BE2C (cell line): ENCODE measurements around the gene NTNG2.

Source experiments
- DNase-seq: peaks from one replicate; pipeline ENCODE4 v3.0.0-alpha.2; 2020
- H3K27me3 ChIP-seq: fragments of 250-450 bp; sonication (Bioruptor Pico); 2 replicates; pipeline ENCODE4 v1.5.1; 2020; ENCODE audit warnings: mild to moderate bottlenecking
- H3K36me3 ChIP-seq: fragments of 250-450 bp; sonication (Bioruptor Pico); 2 replicates; pipeline ENCODE4 v1.5.1; 2020; ENCODE audit warnings: mild to moderate bottlenecking
- H3K4me1 ChIP-seq: fragments of 250-450 bp; sonication (Bioruptor Pico); 2 replicates; pipeline ENCODE4 v1.5.1; 2020
- H3K4me3 ChIP-seq: 2 replicates; pipeline ENCODE4 v1.5.1; 2011; ENCODE audit warnings: low read depth, low read length
- H3K9me3 ChIP-seq: fragments of 250-450 bp; sonication (Bioruptor Pico); 2 replicates; pipeline ENCODE4 v1.5.1; 2020
- CTCF ChIP-seq: IDR thresholded peaks from 2 replicates; pipeline ENCODE4 v1.5.1; 2012; ENCODE audit warnings: mild to moderate bottlenecking, low read depth, low read length

The NTNG2 gene

GRCh38 chr9:132160802-132161742, 786 bp upstream of the NTNG2 start:
- H3K36me3 ChIP-seq = no peaks in the 10 kb centered on the region
- H3K27me3 ChIP-seq = peaks cover 53% of the 10 kb centered on the region
- peaks cover 11% of the 10 kb centered on the region for H3K4me1 ChIP-seq
- DNase-seq = peak; percentile 66
- peak overlapping the region; percentile 61 for H3K4me3 ChIP-seq
- H3K9me3 ChIP-seq = no peaks in the 10 kb centered on the region
- no peak for TF ChIP-seq CTCF

- no peak for DNase-seq
- Histone ChIP-seq H3K9me3 (no peaks in the 10 kb centered on the region), H3K27me3 (peaks cover 62% of the 10 kb centered on the region), H3K4me3 (peak overlapping the region; percentile 59), H3K36me3 (no peaks in the 10 kb centered on the region), H3K4me1 (peaks cover 12% of the 10 kb centered on the region)
- no peak for TF ChIP-seq CTCF
Observed at GRCh38 chr9:132162764-132163456, 1.1 kb downstream of the NTNG2 start.

- DNase-seq = no peak
- no peaks in the 10 kb centered on the region for H3K9me3 ChIP-seq
- H3K27me3 ChIP-seq = peaks cover 62% of the 10 kb centered on the region
- H3K4me3 ChIP-seq = no peak overlapping the region; the same call in 1 of the 2 replicates
- no peaks in the 10 kb centered on the region for H3K36me3 ChIP-seq
- no peak for TF ChIP-seq CTCF
- H3K4me1 ChIP-seq = peaks cover 16% of the 10 kb centered on the region
Observed at GRCh38 chr9:132163457-132163875, 1.6 kb downstream of the NTNG2 start.

GRCh38 chr9:132163876-132164603, 2.2 kb downstream of the NTNG2 start:
- no peaks in the 10 kb centered on the region for H3K9me3 ChIP-seq
- no peak for TF ChIP-seq CTCF
- DNase-seq = no peak
- peaks cover 62% of the 10 kb centered on the region for H3K27me3 ChIP-seq
- H3K36me3 ChIP-seq = no peaks in the 10 kb centered on the region
- H3K4me3 ChIP-seq = no peak overlapping the region
- H3K4me1 ChIP-seq = peaks cover 21% of the 10 kb centered on the region

GRCh38 chr9:132164604-132165362, 2.9 kb downstream of the NTNG2 start:
- Histone ChIP-seq H3K4me3 (no peak overlapping the region), H3K27me3 (peaks cover 62% of the 10 kb centered on the region), H3K36me3 (no peaks in the 10 kb centered on the region), H3K9me3 (no peaks in the 10 kb centered on the region), H3K4me1 (peaks cover 21% of the 10 kb centered on the region)
- TF ChIP-seq CTCF = no peak
- DNase-seq = no peak
